HG03439 (cell line): ENCODE measurements around the gene ARFRP1.
"Not testable (repeated sequence)": the region's sequence is repeated elsewhere in the genome, so short reads cannot be mapped to it uniquely, and the experiment has no call there.

ENCODE experiments used
- ATAC-seq: cut with Tn5 transposase; IDR thresholded peaks from one replicate; pipeline ENCODE4 v1.9.1; 2021; ENCODE audit warnings: mild to moderate bottlenecking, moderate library complexity; ENCODE audit not compliant: unreplicated experiment

ARFRP1 gene

GRCh38 chr20:63679799-63680305, 27.9 kb downstream of the ARFRP1 start:
- ATAC-seq = no peak

GRCh38 chr20:63678667-63679465, 28.9 kb downstream of the ARFRP1 start:
- no peak for ATAC-seq

DNA sequence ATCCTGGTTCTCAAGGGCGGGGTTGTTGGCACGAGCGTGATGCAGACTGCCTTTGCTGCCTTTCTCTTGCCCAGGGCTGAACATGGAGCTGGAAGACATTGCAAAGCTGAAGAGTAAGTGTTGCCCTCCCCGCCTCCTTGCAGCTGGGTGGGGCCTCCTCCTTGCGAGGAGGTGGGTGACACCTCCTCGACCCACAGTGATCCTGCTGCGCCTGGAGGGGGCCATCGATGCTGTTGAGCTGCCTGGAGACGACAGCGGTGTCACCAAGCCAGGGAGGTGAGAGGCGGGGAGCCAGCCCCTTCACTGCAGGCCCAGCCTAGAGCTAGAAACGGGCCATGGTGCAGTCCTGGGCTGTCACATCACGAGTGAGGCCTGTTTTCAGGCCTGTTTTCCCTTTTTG, 29.7 kb downstream of the ARFRP1 start:
- ATAC-seq = no peak

- no peak for ATAC-seq
These were observed 32.0 kb downstream of the ARFRP1 start for GRCh38 chr20:63675681-63676368.

GRCh38 chr20:63673951-63674350, 33.8 kb downstream of the ARFRP1 start:
- no peak for ATAC-seq

- no peak for ATAC-seq
These were observed 35.1 kb downstream of the ARFRP1 start for GRCh38 chr20:63672666-63673065.

- ATAC-seq = not testable (repeated sequence)
These were observed 36.1 kb downstream of the ARFRP1 start for GRCh38 chr20:63671695-63672094.

DNA sequence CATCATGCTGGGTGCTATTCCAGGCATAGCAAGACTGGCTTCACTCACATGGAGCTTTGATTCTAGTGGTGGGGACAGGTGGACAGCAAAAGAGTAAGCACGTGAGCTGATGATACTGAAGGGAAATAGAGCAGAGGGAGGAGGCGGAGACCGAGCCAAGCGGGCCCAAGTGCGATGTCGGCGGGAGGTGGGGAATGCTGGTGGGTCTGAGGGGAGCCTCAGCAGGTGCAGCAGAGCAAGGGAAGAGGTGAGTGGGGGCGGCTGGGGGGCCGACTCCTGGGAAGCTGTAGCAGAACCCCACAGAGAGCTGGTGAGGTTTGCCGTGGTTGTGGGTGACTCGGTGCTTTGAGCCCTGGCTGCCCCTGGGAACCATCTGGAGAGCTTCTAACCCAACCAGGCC, 39.4 kb downstream of the ARFRP1 start:
- ATAC-seq = no peak

GRCh38 chr20:63667858-63668257, 39.9 kb downstream of the ARFRP1 start:
- ATAC-seq = no peak

DNA sequence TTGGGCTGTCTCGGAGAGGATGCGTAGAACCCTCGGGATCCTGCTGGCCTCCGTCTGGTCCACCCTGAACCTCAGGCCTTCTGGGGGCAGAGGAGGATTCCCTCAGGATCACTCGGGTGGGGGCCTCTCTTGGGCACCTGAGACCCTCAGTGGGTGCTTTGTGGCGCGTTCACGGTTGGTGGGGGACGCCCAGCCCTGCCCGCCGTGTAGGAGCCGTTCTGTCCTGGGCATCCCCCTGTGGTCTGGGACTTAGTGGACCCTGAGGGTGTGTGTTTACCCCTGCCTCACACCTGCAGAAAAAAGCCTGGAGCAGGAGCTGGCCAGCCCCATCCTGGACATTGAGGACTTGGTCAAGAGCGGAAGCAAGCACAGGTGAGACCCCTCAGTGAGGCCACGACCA, 42.1 kb downstream of the ARFRP1 start:
- no peak for ATAC-seq

DNA sequence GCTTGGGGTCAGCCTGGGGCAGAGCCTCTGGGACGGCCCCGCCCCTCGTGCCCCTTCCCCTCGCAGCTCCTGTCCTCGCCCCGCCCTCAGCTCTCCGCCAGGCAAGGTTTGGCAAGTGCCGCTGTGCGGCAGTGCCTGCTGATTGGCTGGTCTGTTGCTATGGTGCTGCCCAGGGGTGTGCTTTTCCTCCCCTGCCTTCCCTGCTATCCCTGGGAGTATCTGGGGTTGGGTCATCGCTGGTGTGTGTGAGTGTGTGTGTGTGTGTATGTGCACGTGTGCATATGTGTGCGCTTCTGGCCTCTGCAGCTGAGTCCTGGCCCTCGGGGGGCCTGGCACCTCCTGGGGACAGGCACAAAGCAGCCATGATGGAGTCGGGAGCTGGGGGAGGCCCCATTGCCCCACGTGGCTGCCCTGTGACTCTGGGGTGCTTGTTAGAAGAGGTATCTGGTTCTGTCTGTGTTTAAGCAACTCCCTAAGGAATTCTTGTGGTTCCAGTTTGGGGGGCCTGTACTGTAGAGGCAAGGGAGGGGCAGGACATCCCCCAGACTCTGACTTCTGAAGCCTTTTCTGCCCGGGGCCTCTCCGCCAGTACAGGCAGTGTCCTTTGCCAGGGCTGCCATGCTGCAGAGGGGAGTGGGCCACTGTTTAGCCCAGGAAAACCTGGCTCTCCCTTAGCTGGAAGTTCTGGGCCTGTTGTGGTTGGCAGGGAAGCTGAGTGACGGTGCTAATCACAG, 42.7 kb downstream of the ARFRP1 start:
- no peak for ATAC-seq

GRCh38 chr20:63664143-63664851, 43.5 kb downstream of the ARFRP1 start:
- no peak for ATAC-seq

GRCh38 chr20:63663332-63664066, 44.3 kb downstream of the ARFRP1 start:
- ATAC-seq = no peak

DNA sequence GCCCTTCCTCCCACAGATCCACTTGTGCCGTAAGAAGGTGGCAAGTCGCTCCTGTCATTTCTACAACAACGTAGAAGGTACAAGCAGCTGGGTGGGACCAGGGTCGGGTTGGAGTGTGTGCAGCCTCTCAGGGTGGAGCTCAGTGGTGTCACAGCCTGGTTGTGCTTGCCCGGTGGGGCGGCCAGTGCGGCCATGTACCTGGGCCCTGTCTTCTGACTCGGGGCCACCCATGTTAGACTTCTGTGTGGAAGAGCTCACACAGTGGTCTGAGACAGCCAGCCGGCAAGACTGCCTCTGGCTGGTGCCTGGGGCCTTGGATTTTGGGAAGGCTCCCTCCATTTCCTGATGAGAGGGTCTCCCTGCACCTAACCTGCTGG, 45.0 kb downstream of the ARFRP1 start:
- no peak for ATAC-seq

DNA sequence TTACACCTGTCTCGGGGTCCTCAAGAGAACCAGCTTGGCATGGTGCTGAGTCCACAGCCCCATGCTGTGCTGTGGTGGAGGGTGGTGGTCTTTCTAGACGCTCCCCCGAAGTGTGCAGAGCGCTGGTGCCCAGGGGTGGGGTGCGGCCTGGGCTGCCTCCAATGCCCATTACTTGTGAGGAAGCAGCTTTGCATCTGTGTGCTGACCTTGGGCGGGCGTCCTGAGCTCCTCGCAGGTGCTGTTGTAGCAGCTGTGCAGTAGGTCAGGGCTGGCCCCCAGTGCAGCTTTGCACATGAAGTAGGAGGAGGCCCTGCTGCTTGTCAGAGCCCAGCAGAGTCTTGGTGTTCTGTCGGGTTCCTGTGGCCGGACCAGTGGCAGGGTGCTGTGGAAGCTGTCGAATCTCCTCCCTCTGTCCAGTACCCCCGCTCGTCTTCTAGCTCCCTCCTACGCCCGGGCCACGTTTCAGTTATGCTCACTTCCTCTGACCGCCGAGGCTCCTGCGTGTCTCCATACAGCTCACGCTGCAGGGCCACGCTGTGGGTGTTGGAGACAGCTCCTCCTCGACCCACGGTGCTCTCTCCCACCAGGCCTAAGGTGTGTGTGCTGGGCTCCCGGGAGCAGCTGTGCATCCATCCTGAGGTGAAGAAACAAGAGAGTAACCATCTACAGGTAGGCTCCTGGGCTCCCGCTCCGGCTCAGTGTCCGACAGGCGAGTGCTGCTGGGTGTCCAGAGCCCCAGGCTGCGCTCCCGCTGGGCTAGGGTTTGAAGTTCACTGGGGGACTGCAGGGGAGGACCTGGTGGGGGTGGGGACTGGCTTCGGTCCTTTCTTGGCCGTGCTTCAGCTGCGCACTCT, 45.6 kb downstream of the ARFRP1 start:
- no peak for ATAC-seq

- ATAC-seq = no peak
These were observed 46.7 kb downstream of the ARFRP1 start for GRCh38 chr20:63661108-63661507.

- no peak for ATAC-seq
These were observed 47.2 kb downstream of the ARFRP1 start for GRCh38 chr20:63660622-63661021.

GRCh38 chr20:63660174-63660573, 47.6 kb downstream of the ARFRP1 start:
- not testable (repeated sequence) for ATAC-seq

DNA sequence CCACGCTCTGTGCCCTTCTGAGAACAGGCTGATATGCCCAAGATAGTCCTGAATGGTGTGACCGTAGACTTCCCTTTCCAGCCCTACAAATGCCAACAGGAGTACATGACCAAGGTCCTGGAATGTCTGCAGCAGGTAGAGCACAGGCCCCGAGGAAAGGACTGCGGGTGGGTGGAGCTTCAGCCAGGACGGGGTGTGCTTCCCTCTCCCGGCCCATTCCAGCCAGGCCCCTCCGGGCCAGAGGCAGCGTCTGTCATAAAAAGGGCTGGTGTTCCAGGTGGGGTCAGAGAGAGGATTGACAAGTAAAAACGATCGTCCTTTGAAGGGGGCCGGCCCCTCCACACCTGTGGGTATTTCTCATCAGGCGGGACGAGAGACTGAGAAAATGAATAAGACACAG, 48.4 kb downstream of the ARFRP1 start:
- no peak for ATAC-seq
